ELR (cell line): ENCODE measurements around the gene GPATCH4.
A peak's percentile ranks its signal among the peaks of the same experiment; 100 is the strongest.

ENCODE experiments used
- DNase-seq: peaks from one replicate; pipeline ENCODE4 v3.0.0-alpha.2; 2015; ENCODE audit warnings: low read depth

Gene GPATCH4

GRCh38 chr1:156595016-156595415 is 6.3 kb downstream of the GPATCH4 start:
- DNase-seq = no peak

DNA sequence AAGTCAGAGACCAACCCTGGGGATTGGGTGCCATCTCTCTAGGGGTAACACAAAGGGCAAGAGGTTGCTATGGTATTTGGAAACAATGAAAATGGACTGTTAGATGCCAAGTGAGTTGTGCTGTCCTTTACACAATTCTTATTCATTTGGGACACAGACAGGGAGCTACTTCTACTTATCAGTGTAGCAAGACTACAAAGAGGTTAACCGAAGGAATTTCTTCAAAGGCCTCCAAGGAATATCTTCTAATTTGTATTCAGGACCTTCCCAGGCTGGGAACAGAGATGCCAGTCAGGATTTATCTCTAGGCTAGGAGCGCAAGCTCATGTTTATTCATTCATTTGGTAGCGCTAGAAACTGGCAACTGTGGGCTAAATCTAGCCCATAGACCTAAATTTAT is 7.1 kb downstream of the GPATCH4 start:
- DNase-seq = no peak

- no peak for DNase-seq
These were observed 7.7 kb downstream of the GPATCH4 start for GRCh38 chr1:156593661-156593989.

GRCh38 chr1:156592910-156593660 is 8.2 kb downstream of the GPATCH4 start:
- peak; percentile 13 for DNase-seq

- peak; percentile 18 for DNase-seq
These were observed 8.9 kb downstream of the GPATCH4 start for GRCh38 chr1:156592158-156592909.

GRCh38 chr1:156591432-156592157 is 9.7 kb downstream of the GPATCH4 start, which contains the start of gene NAXE:
Gene NAXE, plus strand, starts transcription at chr1:156591776. Its CDS starts 29 bp downstream, at chr1:156591805.
- DNase-seq = peak; percentile 80

DNA sequence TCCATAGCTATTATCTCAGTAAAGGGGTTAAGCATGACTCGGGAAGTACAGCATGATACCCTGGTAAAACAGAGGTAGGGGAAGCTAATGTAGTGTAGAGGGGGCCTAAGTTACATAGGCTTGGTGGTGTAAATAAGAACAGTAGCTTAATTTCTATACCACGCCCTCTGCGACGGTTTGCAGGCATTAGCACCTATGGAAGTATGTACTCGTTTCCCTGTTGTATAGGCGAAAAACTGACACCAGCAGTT is 10.2 kb downstream of the GPATCH4 start:
- no peak for DNase-seq

GRCh38 chr1:156590326-156591180 is 10.7 kb downstream of the GPATCH4 start:
- DNase-seq = no peak

DNA sequence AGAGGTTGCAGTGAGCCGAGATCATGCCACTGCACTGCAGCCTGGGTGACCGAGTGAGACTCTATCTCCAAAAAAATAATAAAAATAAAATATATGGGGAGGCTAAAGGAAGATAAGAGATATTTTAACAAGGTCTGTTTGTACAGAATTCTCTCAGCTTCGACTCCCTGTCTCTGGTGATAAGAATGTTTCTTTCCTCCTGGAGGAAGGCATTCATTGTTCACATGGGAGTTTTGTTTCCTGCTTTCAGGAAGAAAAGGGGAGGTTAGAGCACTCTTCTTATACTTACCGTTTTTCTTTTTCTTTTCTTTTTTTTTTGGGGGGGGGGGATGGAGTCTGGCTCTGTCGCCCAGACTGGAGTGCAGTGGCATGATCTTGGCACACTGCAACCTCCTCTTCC is 11.7 kb downstream of the GPATCH4 start:
- no peak for DNase-seq

- DNase-seq = peak; percentile 22
These were observed 13.4 kb downstream of the GPATCH4 start for GRCh38 chr1:156587927-156588326.

DNA sequence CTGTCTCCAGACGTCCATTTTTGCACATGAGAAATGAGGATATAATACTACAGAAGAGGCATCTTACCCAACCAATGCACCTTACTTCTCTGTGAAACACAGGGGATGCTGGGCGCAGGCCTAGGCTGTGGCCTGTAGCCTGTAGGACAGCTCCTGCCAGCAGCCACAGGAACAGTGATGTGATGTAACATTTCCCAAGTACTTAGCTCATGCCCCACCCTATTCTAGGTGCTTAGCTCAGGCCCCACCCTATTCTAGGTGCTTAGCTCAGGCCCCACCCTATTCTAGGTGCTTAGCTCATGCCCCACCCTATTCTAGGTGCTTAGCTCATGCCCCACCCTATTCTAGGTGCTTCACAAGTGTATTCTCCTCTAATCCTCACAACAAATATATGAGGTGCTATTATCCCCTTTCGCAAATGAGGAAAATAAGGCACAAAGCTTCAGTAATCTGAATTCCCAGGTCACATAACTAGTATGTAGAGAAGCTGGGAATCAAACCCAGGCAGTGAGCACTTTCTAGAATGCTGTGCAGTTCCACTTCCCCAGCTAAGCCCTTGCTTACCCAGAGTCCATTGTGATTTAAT is 14.3 kb downstream of the GPATCH4 start:
- DNase-seq = no peak

- no peak for DNase-seq
These were observed 15.0 kb downstream of the GPATCH4 start for GRCh38 chr1:156586323-156586722.

DNA sequence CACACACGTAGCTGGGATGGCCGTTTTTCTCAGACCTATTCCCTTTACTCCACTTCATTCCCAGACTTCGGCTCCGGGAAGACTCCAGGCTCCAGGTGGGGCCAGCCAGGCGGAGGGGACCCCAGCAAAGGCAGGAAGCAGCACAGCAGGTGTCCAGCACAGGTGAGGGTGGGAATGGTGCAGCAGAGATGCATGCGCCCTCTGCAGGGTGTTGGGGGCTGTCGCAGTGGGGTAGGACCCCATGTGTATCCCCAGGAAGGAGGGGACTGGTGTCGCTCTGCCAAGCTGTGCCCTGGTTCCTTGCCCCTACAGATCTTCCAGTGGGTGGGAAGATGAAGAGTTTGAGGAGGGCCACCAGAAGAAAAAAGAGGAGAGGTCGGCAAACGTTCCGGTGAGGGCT is 16.5 kb downstream of the GPATCH4 start:
- DNase-seq = peak; percentile 31

GRCh38 chr1:156583821-156584622 is 17.3 kb downstream of the GPATCH4 start:
- DNase-seq = peak; percentile 88

GRCh38 chr1:156582388-156583017 is 18.8 kb downstream of the GPATCH4 start:
- DNase-seq = no peak

GRCh38 chr1:156581661-156582387 is 19.5 kb downstream of the GPATCH4 start:
- no peak for DNase-seq

DNA sequence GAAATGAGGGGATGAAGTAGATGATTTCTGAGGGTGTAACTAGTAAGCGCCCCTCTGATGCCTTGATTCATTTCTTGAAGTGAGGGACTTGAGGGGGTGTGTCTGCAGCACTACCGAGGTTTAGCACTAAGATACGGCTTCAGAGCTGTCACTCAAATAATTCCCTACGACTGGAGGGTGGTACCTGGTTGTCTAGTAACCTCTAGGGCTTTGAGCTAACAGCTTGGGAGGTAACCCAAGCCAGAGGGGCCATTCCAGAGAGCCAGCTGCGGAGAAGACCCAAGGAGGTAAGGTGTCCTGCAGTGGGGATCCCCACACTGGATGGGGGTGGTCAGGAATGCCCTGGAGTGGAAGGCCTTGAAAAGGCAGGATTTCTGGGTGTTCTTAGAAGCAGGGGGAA is 21.8 kb downstream of the GPATCH4 start, which contains the start of gene TTC24:
Gene TTC24 (plus strand): TSS at position 252 of the 400 bp plus-strand sequence. CDS start 1,642 bp downstream, outside the sequence.
- no peak for DNase-seq

GRCh38 chr1:156578055-156578454 is 23.2 kb downstream of the GPATCH4 start:
- DNase-seq = no peak

- no peak for DNase-seq
These were observed 23.7 kb downstream of the GPATCH4 start for GRCh38 chr1:156577550-156577949.
